Testis (tissue), 2 donors: Measurements from ENCODE around the gene SHOC2.

Experiments used
- POLR2A ChIP-seq: fragments of 450-650 bp; IDR thresholded peaks from one replicate; pipeline ENCODE4 v1.6.1; 2017; ENCODE audit warnings: antibody characterized with exemption, mild to moderate bottlenecking, moderate library complexity
- TF ChIP-seq, protein P1 (sequence below), 3 experiments: fragments of 450-650 bp in 2 of 3; fragments of 200-600 bp in 1 of 3; sonication (generic) in 1 of 3; IDR thresholded peaks; one replicate each; pipeline ENCODE4 v1.5.1; 2016 to 2019; ENCODE audit warnings: antibody characterized with exemption in 3 of 3, mild to moderate bottlenecking in 2 of 3, moderate library complexity in 1 of 3

DNA sequence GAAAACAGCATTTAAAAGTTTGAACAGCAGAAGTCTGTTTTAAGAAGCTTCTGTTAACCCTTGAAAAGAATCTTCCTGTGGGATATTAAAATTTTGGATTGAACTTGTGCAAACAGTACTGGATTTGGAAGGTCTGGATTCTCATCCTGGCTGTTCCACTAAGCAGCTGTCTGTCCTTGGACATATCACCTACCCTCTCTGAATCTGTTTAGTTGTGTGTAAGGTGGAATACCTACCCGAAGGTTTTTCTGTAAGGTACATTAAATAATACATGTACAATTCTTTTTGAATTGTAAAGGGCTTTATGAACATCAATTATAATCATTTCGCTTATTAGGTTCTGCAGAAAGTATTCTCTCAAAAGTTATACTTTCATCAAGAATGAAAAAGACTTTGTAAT is 45.5 kb upstream of the SHOC2 start:
- TF ChIP-seq, protein P1, sequence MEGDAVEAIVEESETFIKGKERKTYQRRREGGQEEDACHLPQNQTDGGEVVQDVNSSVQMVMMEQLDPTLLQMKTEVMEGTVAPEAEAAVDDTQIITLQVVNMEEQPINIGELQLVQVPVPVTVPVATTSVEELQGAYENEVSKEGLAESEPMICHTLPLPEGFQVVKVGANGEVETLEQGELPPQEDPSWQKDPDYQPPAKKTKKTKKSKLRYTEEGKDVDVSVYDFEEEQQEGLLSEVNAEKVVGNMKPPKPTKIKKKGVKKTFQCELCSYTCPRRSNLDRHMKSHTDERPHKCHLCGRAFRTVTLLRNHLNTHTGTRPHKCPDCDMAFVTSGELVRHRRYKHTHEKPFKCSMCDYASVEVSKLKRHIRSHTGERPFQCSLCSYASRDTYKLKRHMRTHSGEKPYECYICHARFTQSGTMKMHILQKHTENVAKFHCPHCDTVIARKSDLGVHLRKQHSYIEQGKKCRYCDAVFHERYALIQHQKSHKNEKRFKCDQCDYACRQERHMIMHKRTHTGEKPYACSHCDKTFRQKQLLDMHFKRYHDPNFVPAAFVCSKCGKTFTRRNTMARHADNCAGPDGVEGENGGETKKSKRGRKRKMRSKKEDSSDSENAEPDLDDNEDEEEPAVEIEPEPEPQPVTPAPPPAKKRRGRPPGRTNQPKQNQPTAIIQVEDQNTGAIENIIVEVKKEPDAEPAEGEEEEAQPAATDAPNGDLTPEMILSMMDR (IDR thresholded peaks at IDR 0.05): no peak
- no peak for TF ChIP-seq POLR2A
